Liver (tissue), 9 donors: ENCODE measurements around the gene EOGT. TPM values are rescaled to one million over a fixed set of nuclear protein-coding genes. Genes with fewer than 3 reads are reported as not detected.

Source experiments
- DNase-seq: peaks from one replicate; pipeline ENCODE4 v3.0.0-alpha.2; 2017; ENCODE audit warnings: low spot score
- H3K27ac ChIP-seq, 2 donors: one replicate each; pipeline ENCODE4 v1.7.0; 2013; ENCODE audit warnings: inconsistent platforms in 2 of 2, low read length in 2 of 2, control low read depth in 1 of 2, low read depth in 1 of 2, mild to moderate bottlenecking in 1 of 2
- H3K27me3 ChIP-seq, 4 donors: one replicate each; pipeline versions ENCODE4 v1.6.1 to v1.7.0; 2013; ENCODE audit warnings: low read length in 3 of 4, inconsistent platforms in 1 of 4, mild to moderate bottlenecking in 1 of 4, moderate library complexity in 1 of 4; ENCODE audit not compliant: control insufficient read depth in 4 of 4, insufficient read depth in 4 of 4
- H3K36me3 ChIP-seq, 4 donors: one replicate each; pipeline versions ENCODE4 v1.6.1 to v1.7.0; 2013; ENCODE audit warnings: low read length in 3 of 4, mild to moderate bottlenecking in 3 of 4, low read depth in 1 of 4, moderate library complexity in 1 of 4; ENCODE audit not compliant: control insufficient read depth in 4 of 4, insufficient read depth in 3 of 4
- H3K4me1 ChIP-seq, 4 donors: one replicate each; pipeline versions ENCODE4 v1.6.1 to v1.7.0; 2013; ENCODE audit warnings: low read length in 3 of 4, mild to moderate bottlenecking in 3 of 4, moderate library complexity in 1 of 4; ENCODE audit not compliant: control insufficient read depth in 4 of 4, insufficient read depth in 4 of 4
- H3K4me3 ChIP-seq, 3 donors: one replicate each; pipeline versions ENCODE4 v1.6.1 to v1.7.0; 2013; ENCODE audit warnings: low read length in 3 of 3, control low read depth in 1 of 3, low read depth in 1 of 3, mild to moderate bottlenecking in 1 of 3
- H3K9ac ChIP-seq, 2 donors: one replicate each; pipeline ENCODE4 v1.7.0; 2013; ENCODE audit warnings: low read length in 2 of 2, mild to moderate bottlenecking in 2 of 2, moderate library complexity in 2 of 2, control low read depth in 1 of 2, low read depth in 1 of 2
- H3K9me3 ChIP-seq, 4 donors: one replicate each; pipeline versions ENCODE4 v1.6.1 to v1.7.0; 2013; ENCODE audit warnings: low read length in 3 of 4; ENCODE audit not compliant: control insufficient read depth in 4 of 4
- ATF3 ChIP-seq: IDR thresholded peaks from 2 replicates; pipeline ENCODE4 v1.6.1; 2016; ENCODE audit warnings: antibody characterized with exemption
- CTCF ChIP-seq: fragments of 150-350 bp; IDR thresholded peaks from 2 replicates; pipeline ENCODE4 v1.5.1; 2017; ENCODE audit warnings: improper control_type of control experiment, low read depth, low read length; ENCODE audit not compliant: missing input control
- EGR1 ChIP-seq, 2 donors: IDR thresholded peaks; 2 replicates each; pipeline ENCODE4 v1.6.1; 2016 to 2018; ENCODE audit warnings: antibody characterized with exemption in 2 of 2, low read depth in 2 of 2
- FOXA1 ChIP-seq: IDR thresholded peaks from 2 replicates; pipeline ENCODE4 v1.6.1; 2016; ENCODE audit warnings: antibody characterized with exemption
- FOXA2 ChIP-seq: IDR thresholded peaks from 2 replicates; pipeline ENCODE4 v1.6.1; 2016; ENCODE audit warnings: antibody characterized with exemption
- GABPA ChIP-seq, 2 donors: IDR thresholded peaks in 1 of 2; conservative IDR thresholded peaks in 1 of 2; 2 replicates each; pipeline ENCODE4 v1.6.1; 2016; ENCODE audit warnings: antibody characterized with exemption in 2 of 2, mild to moderate bottlenecking in 1 of 2, moderate library complexity in 1 of 2
- HNF4G ChIP-seq: IDR thresholded peaks from 2 replicates; pipeline ENCODE4 v1.6.1; 2016; ENCODE audit warnings: antibody characterized with exemption
- JUND ChIP-seq, 2 donors: IDR thresholded peaks; 2 replicates each; pipeline ENCODE4 v1.6.1; 2016; ENCODE audit warnings: antibody characterized with exemption in 2 of 2
- MAX ChIP-seq: IDR thresholded peaks from 2 replicates; pipeline ENCODE4 v1.6.1; 2016; ENCODE audit warnings: antibody characterized with exemption
- NR2F2 ChIP-seq: IDR thresholded peaks from 2 replicates; pipeline ENCODE4 v1.6.1; 2016; ENCODE audit warnings: antibody characterized with exemption
- RAD21 ChIP-seq, 2 donors: IDR thresholded peaks; 2 replicates each; pipeline ENCODE4 v1.6.1; 2016; ENCODE audit warnings: antibody characterized with exemption in 2 of 2, mild to moderate bottlenecking in 2 of 2
- TAF1 ChIP-seq: conservative IDR thresholded peaks from 2 replicates; pipeline ENCODE4 v1.6.1; 2016; ENCODE audit warnings: antibody characterized with exemption, mild to moderate bottlenecking
- YY1 ChIP-seq: IDR thresholded peaks from 2 replicates; pipeline ENCODE4 v1.6.1; 2016; ENCODE audit warnings: antibody characterized with exemption, mild to moderate bottlenecking
- WGBS: extraction: QIAGEN DNeasy Blood & Tissue Kit; methylation state at CpG from one replicate; pipeline ENCODE4 v1.1.7; 2013; 5-methylcytosine and 5-hydroxymethylcytosine counted together
- polyA plus RNA-seq, 2 donors: library from polyadenylated mRNA; stranded (reverse) in 1 of 2; unstranded in 1 of 2; fragments of 200-250 nt in 1 of 2; fragments of >200 nt in 1 of 2; fragmentation: Nextera tagmentation in 1 of 2; extraction: Ambion mirVana in 1 of 2; gene quantifications; one replicate each; pipeline versions ENCODE4 v1.2.1 to v1.2.3, GENCODE V29; 2013 to 2015
- total RNA-seq, 2 donors: library from RNA; depleted of rRNA; stranded (reverse); fragments of >200 nt; gene quantifications; one replicate each; pipeline ENCODE4 v1.2.3, GENCODE V29; 2014
- TF ChIP-seq, protein P1 (sequence below): IDR thresholded peaks from 2 replicates; pipeline ENCODE4 v1.6.1; 2016; ENCODE audit warnings: antibody characterized with exemption, mild to moderate bottlenecking
- TF ChIP-seq, protein P2 (sequence below): IDR thresholded peaks from 2 replicates; pipeline ENCODE4 v1.6.1; 2016; ENCODE audit warnings: antibody characterized with exemption
- donor health status: healthy.
- donor health status: healthy.
- donor health status: healthy.
- donor health status: healthy.
- donor health status: healthy.

Gene EOGT
- total and polyA plus RNA-seq, 4 donors: 2.6 to 7.5 (median 5.1) TPM

DNA sequence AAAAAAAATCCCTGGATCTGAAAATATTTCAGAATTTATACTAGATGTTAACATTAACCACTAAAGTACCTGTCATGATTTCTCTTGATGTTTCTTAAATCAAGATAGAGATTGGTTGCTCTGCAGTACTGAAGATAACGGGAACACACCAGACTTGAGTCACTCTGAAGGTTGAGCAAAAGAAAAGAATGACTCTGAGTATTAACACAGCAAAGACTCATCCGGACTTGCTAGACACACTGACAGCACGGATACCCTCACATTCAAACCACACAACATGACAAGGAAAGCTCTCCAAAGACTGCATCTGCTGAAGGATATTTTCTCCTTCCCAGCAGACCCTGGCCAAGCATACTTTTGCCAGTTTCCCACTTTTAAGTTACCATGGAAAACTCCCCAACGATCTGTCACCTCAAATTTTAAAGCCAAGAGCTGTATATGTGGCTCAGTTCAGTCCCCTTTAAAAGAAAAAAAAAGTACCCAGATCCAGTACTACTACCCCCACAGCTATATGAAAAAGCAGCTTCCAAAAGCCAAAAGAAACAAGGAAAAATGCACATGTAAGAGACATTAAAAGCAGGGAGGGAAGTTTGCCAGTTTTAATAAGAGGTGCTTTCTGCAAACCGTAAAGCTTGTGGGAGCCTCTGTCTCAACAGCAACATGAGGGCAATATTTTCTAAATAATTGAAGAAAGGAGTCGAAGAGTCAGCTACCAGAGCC is 8.3 kb downstream of the EOGT start:
- 91% methylated on average over 6 of the region's 6 CpGs for WGBS
- H3K4me1 ChIP-seq: no peaks in the 10 kb centered on the region
- no peak overlapping the region for H3K27ac ChIP-seq
- no peak overlapping the region for H3K4me3 ChIP-seq
- no peak for DNase-seq
- H3K36me3 ChIP-seq: peaks cover 3 to 17% (median 5%) of the 10 kb centered on the region in 4 donors
- H3K9me3 ChIP-seq: no peaks in the 10 kb centered on the region
- TF ChIP-seq YY1 (no peak), HNF4G (no peak), GABPA (IDR thresholded peaks at IDR 0.05 in 1 of 2, conservative IDR thresholded peaks at IDR 0.05 in 1 of 2) (no peak), FOXA2 (no peak)
- TF ChIP-seq, protein P1, sequence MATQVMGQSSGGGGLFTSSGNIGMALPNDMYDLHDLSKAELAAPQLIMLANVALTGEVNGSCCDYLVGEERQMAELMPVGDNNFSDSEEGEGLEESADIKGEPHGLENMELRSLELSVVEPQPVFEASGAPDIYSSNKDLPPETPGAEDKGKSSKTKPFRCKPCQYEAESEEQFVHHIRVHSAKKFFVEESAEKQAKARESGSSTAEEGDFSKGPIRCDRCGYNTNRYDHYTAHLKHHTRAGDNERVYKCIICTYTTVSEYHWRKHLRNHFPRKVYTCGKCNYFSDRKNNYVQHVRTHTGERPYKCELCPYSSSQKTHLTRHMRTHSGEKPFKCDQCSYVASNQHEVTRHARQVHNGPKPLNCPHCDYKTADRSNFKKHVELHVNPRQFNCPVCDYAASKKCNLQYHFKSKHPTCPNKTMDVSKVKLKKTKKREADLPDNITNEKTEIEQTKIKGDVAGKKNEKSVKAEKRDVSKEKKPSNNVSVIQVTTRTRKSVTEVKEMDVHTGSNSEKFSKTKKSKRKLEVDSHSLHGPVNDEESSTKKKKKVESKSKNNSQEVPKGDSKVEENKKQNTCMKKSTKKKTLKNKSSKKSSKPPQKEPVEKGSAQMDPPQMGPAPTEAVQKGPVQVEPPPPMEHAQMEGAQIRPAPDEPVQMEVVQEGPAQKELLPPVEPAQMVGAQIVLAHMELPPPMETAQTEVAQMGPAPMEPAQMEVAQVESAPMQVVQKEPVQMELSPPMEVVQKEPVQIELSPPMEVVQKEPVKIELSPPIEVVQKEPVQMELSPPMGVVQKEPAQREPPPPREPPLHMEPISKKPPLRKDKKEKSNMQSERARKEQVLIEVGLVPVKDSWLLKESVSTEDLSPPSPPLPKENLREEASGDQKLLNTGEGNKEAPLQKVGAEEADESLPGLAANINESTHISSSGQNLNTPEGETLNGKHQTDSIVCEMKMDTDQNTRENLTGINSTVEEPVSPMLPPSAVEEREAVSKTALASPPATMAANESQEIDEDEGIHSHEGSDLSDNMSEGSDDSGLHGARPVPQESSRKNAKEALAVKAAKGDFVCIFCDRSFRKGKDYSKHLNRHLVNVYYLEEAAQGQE: no peak
- H3K9ac ChIP-seq: no peak overlapping the region
- H3K27me3 ChIP-seq: no peaks in the 10 kb centered on the region

GRCh38 chr3:69004138-69004537 is 9.3 kb downstream of the EOGT start:
- Histone ChIP-seq H3K9me3 (no peaks in the 10 kb centered on the region), H3K27me3 (no peaks in the 10 kb centered on the region), H3K36me3 (peaks cover 4 to 17% (median 7%) of the 10 kb centered on the region in 4 donors), H3K9ac (no peak overlapping the region), H3K27ac (no peak overlapping the region), H3K4me3 (no peak overlapping the region), H3K4me1 (no peaks in the 10 kb centered on the region)
- DNase-seq: no peak
- TF ChIP-seq FOXA1 (no peak), NR2F2 (peak; percentile 42)
- WGBS: 94% methylated on average over 9 of the region's 9 CpGs

DNA sequence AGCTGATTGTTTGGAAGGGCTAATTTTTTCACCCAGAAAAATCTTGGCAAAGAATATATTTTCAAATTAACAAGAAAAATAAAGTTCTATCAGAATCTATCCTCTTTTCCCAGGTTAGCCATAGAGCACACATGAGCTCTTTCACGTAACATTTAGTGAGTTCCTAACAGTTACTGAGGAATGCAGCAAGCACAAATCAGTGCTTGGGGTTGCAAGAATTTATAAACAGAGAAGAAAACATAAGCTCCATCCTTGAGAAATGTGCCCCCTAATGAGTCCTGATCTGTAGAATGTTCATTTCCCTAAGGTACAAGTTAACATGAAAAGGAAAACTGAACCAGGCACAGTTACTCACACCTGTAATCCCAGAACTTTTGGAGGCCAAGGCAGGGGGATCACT is 13.9 kb downstream of the EOGT start:
- H3K9ac ChIP-seq: no peak overlapping the region
- no peak for DNase-seq
- H3K4me1 ChIP-seq: no peaks in the 10 kb centered on the region
- H3K27me3 ChIP-seq: no peaks in the 10 kb centered on the region
- H3K9me3 ChIP-seq: no peaks in the 10 kb centered on the region
- no peak for TF ChIP-seq GABPA (IDR thresholded peaks at IDR 0.05 in 1 of 2, conservative IDR thresholded peaks at IDR 0.05 in 1 of 2)
- no peak for TF ChIP-seq EGR1 (IDR thresholded peaks at IDR 0.05; ENCODE audit: low read depth in 2 of 2)
- TF ChIP-seq JUND (IDR thresholded peaks at IDR 0.05): no peak
- H3K36me3 ChIP-seq: peaks cover 1 to 14% (median 8%) of the 10 kb centered on the region in 4 donors
- no peak overlapping the region for H3K4me3 ChIP-seq
- no peak overlapping the region for H3K27ac ChIP-seq
- 90% methylated on average over 1 of the region's 1 CpG for WGBS

DNA sequence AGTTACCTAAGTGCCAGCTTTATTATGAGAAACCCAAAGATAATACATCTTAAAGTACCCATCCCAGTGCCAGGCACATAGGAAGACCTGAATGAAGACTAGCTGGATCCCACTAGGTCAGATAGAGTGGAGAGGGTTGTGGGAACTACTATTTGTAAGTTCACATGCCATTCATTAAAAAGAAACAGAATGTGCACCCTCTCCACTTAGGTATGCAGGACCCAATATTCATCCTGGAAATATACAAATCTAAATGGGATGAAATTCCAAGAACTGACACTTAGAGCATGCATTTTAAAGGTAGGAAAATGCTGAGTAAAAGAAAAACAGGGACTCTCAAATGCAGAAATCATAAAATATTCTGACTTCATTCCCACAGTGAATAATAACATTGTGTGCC is 14.3 kb downstream of the EOGT start:
- Histone ChIP-seq H3K9me3 (no peaks in the 10 kb centered on the region), H3K27ac (no peak overlapping the region), H3K4me3 (no peak overlapping the region), H3K4me1 (no peaks in the 10 kb centered on the region), H3K27me3 (no peaks in the 10 kb centered on the region), H3K36me3 (peaks cover 1 to 15% (median 7%) of the 10 kb centered on the region in 4 donors), H3K9ac (no peak overlapping the region)
- DNase-seq: no peak
- no peak for TF ChIP-seq ATF3
- TF ChIP-seq CTCF: no peak
- TF ChIP-seq, protein P2, sequence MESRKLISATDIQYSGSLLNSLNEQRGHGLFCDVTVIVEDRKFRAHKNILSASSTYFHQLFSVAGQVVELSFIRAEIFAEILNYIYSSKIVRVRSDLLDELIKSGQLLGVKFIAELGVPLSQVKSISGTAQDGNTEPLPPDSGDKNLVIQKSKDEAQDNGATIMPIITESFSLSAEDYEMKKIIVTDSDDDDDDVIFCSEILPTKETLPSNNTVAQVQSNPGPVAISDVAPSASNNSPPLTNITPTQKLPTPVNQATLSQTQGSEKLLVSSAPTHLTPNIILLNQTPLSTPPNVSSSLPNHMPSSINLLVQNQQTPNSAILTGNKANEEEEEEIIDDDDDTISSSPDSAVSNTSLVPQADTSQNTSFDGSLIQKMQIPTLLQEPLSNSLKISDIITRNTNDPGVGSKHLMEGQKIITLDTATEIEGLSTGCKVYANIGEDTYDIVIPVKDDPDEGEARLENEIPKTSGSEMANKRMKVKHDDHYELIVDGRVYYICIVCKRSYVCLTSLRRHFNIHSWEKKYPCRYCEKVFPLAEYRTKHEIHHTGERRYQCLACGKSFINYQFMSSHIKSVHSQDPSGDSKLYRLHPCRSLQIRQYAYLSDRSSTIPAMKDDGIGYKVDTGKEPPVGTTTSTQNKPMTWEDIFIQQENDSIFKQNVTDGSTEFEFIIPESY: no peak
- no peak for TF ChIP-seq FOXA1
- TF ChIP-seq GABPA (IDR thresholded peaks at IDR 0.05 in 1 of 2, conservative IDR thresholded peaks at IDR 0.05 in 1 of 2): no peak
- no peak for TF ChIP-seq HNF4G
- no peak for TF ChIP-seq MAX
- TF ChIP-seq RAD21 (IDR thresholded peaks at IDR 0.05): no peak
- no peak for TF ChIP-seq FOXA2
- no peak for TF ChIP-seq EGR1 (IDR thresholded peaks at IDR 0.05; ENCODE audit: low read depth in 2 of 2)
- TF ChIP-seq YY1: no peak
- no peak for TF ChIP-seq TAF1
